H9 (cell line): ENCODE results near the gene VWDE. TPM values are rescaled to one million over a fixed set of nuclear protein-coding genes. Genes with fewer than 3 reads are reported as not detected.
A peak's percentile ranks its signal among the peaks of the same experiment; 100 is the strongest.

ENCODE experiments used
- DNase-seq: peaks from one replicate; pipeline ENCODE4 v3.0.0-alpha.2; 2017
- H2AFZ ChIP-seq: one replicate; pipeline ENCODE4 v1.6.1; 2013; ENCODE audit warnings: mild to moderate bottlenecking, low read length, control low read depth, moderate library complexity
- H2AK5ac ChIP-seq: 2 replicates; pipeline ENCODE4 v1.6.1; 2013; ENCODE audit warnings: low read length, control low read depth, mixed read lengths; ENCODE audit not compliant: insufficient read length
- H2BK120ac ChIP-seq: one replicate; pipeline ENCODE4 v1.6.1; 2013; ENCODE audit warnings: low read depth, mild to moderate bottlenecking, low read length, control low read depth, inconsistent platforms; ENCODE audit not compliant: poor library complexity, severe bottlenecking
- H2BK12ac ChIP-seq: 2 replicates; pipeline ENCODE4 v1.6.1; 2013; ENCODE audit warnings: low read length, control low read depth, mixed read lengths, low read depth; ENCODE audit not compliant: insufficient read length
- H2BK15ac ChIP-seq: 2 replicates; pipeline ENCODE4 v1.6.1; 2013; ENCODE audit warnings: low read depth, low read length, control low read depth
- H2BK20ac ChIP-seq: one replicate; pipeline ENCODE4 v1.6.1; 2013; ENCODE audit warnings: low read depth, mild to moderate bottlenecking, low read length, control low read depth, inconsistent platforms; ENCODE audit not compliant: poor library complexity, severe bottlenecking
- H2BK5ac ChIP-seq: 2 replicates; pipeline ENCODE4 v1.6.1; 2013; ENCODE audit warnings: low read length, control low read depth, mixed read lengths; ENCODE audit not compliant: insufficient read length
- H3K14ac ChIP-seq: 2 replicates; pipeline ENCODE4 v1.6.1; 2013; ENCODE audit warnings: low read length, control low read depth; ENCODE audit not compliant: insufficient read depth
- H3K18ac ChIP-seq: 2 replicates; pipeline ENCODE4 v1.6.1; 2013; ENCODE audit warnings: low read depth, mild to moderate bottlenecking, mixed read lengths, low read length, control low read depth; ENCODE audit not compliant: insufficient read length
- H3K23ac ChIP-seq: 2 replicates; pipeline ENCODE4 v1.6.1; 2013; ENCODE audit warnings: low read length, control low read depth, mixed read lengths, low read depth; ENCODE audit not compliant: insufficient read length
- H3K23me2 ChIP-seq: 2 replicates; pipeline ENCODE4 v1.6.1; 2013; ENCODE audit warnings: low read depth, mild to moderate bottlenecking, mixed read lengths, low read length, control low read depth; ENCODE audit not compliant: insufficient read length, poor library complexity, severe bottlenecking
- H3K27ac ChIP-seq: 2 replicates; pipeline ENCODE4 v1.5.1; 2013; ENCODE audit warnings: low read length, control low read depth, mixed read lengths, low read depth; ENCODE audit not compliant: insufficient read length
- H3K27me3 ChIP-seq: 2 replicates; pipeline ENCODE4 v1.6.1; 2013; ENCODE audit warnings: low read length, control low read depth, inconsistent platforms; ENCODE audit not compliant: insufficient read depth
- H3K4ac ChIP-seq: 2 replicates; pipeline ENCODE4 v1.6.1; 2013; ENCODE audit warnings: low read depth, mild to moderate bottlenecking, control low read depth, inconsistent platforms, low read length, moderate library complexity
- H3K4me1 ChIP-seq: 2 replicates; pipeline ENCODE4 v1.6.1; 2013; ENCODE audit warnings: low read length, control low read depth, inconsistent platforms; ENCODE audit not compliant: insufficient read depth
- H3K4me2 ChIP-seq: 2 replicates; pipeline ENCODE4 v1.6.1; 2013; ENCODE audit warnings: low read length, control low read depth, mixed read lengths; ENCODE audit not compliant: insufficient read length, insufficient read depth
- H3K56ac ChIP-seq: 2 replicates; pipeline ENCODE4 v1.6.1; 2013; ENCODE audit warnings: low read depth, mild to moderate bottlenecking, mixed read lengths, low read length, control low read depth; ENCODE audit not compliant: insufficient read length
- H3K79me1 ChIP-seq: 2 replicates; pipeline ENCODE4 v1.6.1; 2013; ENCODE audit warnings: low read depth, mild to moderate bottlenecking, moderate library complexity, low read length, control low read depth, inconsistent platforms; ENCODE audit not compliant: insufficient read depth, poor library complexity, severe bottlenecking
- H3K79me2 ChIP-seq: 2 replicates; pipeline ENCODE4 v1.6.1; 2013; ENCODE audit warnings: low read length, control low read depth, inconsistent platforms; ENCODE audit not compliant: insufficient read depth
- H3K9ac ChIP-seq: 2 replicates; pipeline ENCODE4 v1.6.1; 2013; ENCODE audit warnings: low read length, control low read depth, mixed read lengths; ENCODE audit not compliant: insufficient read length; ENCODE audit errors: extremely low read depth
- H3K9me3 ChIP-seq: one replicate; pipeline ENCODE4 v1.6.1; 2013; ENCODE audit warnings: low read depth, low read length, inconsistent platforms; ENCODE audit not compliant: control insufficient read depth
- H3T11ph ChIP-seq: one replicate; pipeline ENCODE4 v1.6.1; 2013; ENCODE audit warnings: mild to moderate bottlenecking, low read length, control low read depth, inconsistent platforms
- H4K20me1 ChIP-seq: one replicate; pipeline ENCODE4 v1.6.1; 2013; ENCODE audit not compliant: control insufficient read depth, insufficient read length, insufficient read depth
- H4K5ac ChIP-seq: 2 replicates; pipeline ENCODE4 v1.6.1; 2013; ENCODE audit warnings: low read depth, mild to moderate bottlenecking, mixed read lengths, low read length, control low read depth; ENCODE audit not compliant: insufficient read length
- H4K8ac ChIP-seq: replicated peaks from 2 replicates; pipeline ENCODE4 v1.6.1; 2013; ENCODE audit warnings: low read length, control low read depth, mixed read lengths, low read depth; ENCODE audit not compliant: insufficient read length
- H4K91ac ChIP-seq: 2 replicates; pipeline ENCODE4 v1.6.1; 2013; ENCODE audit warnings: low read depth, mild to moderate bottlenecking, moderate library complexity, mixed read lengths, low read length, control low read depth; ENCODE audit not compliant: insufficient read length
- H3K27ac Mint-ChIP-seq, 3 experiments: 2 replicates in 2 of 3; 3 replicates in 1 of 3; pipeline ENCODE4 v1.8.0; 2020 to 2021; ENCODE audit warnings: mixed read lengths in 3 of 3, mild to moderate bottlenecking in 1 of 3, moderate library complexity in 1 of 3
- H3K27me3 Mint-ChIP-seq: 2 replicates; pipeline ENCODE4 v1.8.0; 2021; ENCODE audit warnings: low read depth, mild to moderate bottlenecking, moderate library complexity, mixed read lengths
- H3K36me3 Mint-ChIP-seq, 3 experiments: 2 replicates in 2 of 3; 3 replicates in 1 of 3; pipeline ENCODE4 v1.8.0; 2020 to 2021; ENCODE audit warnings: low read depth in 3 of 3, mixed read lengths in 3 of 3; ENCODE audit not compliant: insufficient read depth in 1 of 3
- H3K4me1 Mint-ChIP-seq, 2 experiments: 2 replicates each; pipeline ENCODE4 v1.8.0; 2020; ENCODE audit warnings: mixed read lengths in 2 of 2
- H3K4me3 Mint-ChIP-seq, 2 experiments: 2 replicates in 1 of 2; 3 replicates in 1 of 2; pipeline ENCODE4 v1.8.0; 2020 to 2021; ENCODE audit warnings: mild to moderate bottlenecking in 2 of 2, mixed read lengths in 2 of 2, moderate library complexity in 1 of 2
- H3K9me3 Mint-ChIP-seq, 2 experiments: 2 replicates in 1 of 2; 3 replicates in 1 of 2; pipeline ENCODE4 v1.8.0; 2020; ENCODE audit warnings: mild to moderate bottlenecking in 2 of 2, mixed read lengths in 2 of 2, moderate library complexity in 1 of 2
- WGBS: extraction: QIAGEN DNeasy Blood & Tissue Kit; methylation state at CpG from one replicate; pipeline ENCODE4 v1.1.7; 2013; ENCODE audit warnings: missing lambda C conversion rate, low lambda C conversion rate, mixed read lengths; ENCODE audit not compliant: insufficient read length; ENCODE audit errors: extremely low coverage; 5-methylcytosine and 5-hydroxymethylcytosine counted together
- total RNA-seq: library from RNA; stranded (reverse); gene quantifications from 2 replicates; pipeline ENCODE4 v1.2.1, GENCODE V29; 2021
- TF ChIP-seq, protein P1 (sequence below): fragments of 200-600 bp; sonication (generic); conservative IDR thresholded peaks from 3 replicates; pipeline ENCODE4 v1.8.0; 2021; ENCODE audit warnings: antibody characterized with exemption, mild to moderate bottlenecking

Gene VWDE
- total RNA-seq, 1 experiment from 2014 or later: 18.1 TPM

DNA sequence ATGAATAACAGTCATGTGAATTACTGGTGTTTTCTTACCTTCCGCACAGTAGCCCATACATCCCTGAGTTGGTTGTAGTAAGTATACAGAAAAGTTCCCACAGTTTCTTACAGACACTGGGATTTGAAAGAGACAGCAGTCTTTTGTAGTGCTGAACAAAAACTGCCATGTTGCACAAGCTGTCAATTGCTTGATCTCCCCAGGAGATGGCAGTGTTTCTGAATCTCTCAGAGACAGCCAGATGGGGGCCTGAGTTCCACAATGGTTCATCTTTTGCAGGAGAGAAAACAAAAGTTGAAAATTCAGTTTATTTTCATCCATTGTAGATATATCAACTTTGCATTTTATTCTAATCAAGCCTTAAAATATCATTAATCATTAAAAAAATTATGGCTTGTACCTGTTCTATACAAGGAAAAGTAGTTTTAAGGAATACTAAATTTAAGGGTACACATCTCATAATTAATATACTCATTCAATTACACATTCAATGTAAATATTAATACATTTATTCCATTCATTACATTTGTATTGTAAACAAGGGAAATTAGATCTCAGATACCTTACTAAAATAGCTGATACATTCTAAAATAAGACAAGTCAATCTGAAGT, 14.5 kb downstream of the VWDE start:
- H3K56ac ChIP-seq: no peak overlapping the region
- no peak overlapping the region for H2BK15ac ChIP-seq
- no peak overlapping the region for H2BK120ac ChIP-seq
- peak; percentile 63 for DNase-seq
- peaks cover 24 to 26% of the 10 kb centered on the region in 2 experiments for H3K4me1 Mint-ChIP-seq
- no peak overlapping the region for H2BK5ac ChIP-seq
- no peak overlapping the region for H3K4me2 ChIP-seq
- no peaks in the 10 kb centered on the region for H3K9me3 Mint-ChIP-seq
- H4K20me1 ChIP-seq: no peaks in the 10 kb centered on the region
- no peaks in the 10 kb centered on the region for H3K23me2 ChIP-seq
- peaks cover 3 to 31% (median 24%) of the 10 kb centered on the region in 3 experiments; a peak in 5 of 7 replicates for H3K36me3 Mint-ChIP-seq
- H3K79me1 ChIP-seq: no peaks in the 10 kb centered on the region
- H3K14ac ChIP-seq: no peak overlapping the region
- H2BK20ac ChIP-seq: no peak overlapping the region
- no peak overlapping the region for H3K4me3 Mint-ChIP-seq
- no peak overlapping the region for H4K8ac ChIP-seq
- WGBS: no CpG with 5 or more reads among the region's 1 CpG
- H3K79me2 ChIP-seq: peaks cover 2% of the 10 kb centered on the region; the same call in 1 of the 2 replicates
- H3K27me3 Mint-ChIP-seq: no peaks in the 10 kb centered on the region
- H3K27me3 ChIP-seq: no peaks in the 10 kb centered on the region
- H3K27ac Mint-ChIP-seq: no peak overlapping the region
- H3K18ac ChIP-seq: no peak overlapping the region
- TF ChIP-seq, protein P1, sequence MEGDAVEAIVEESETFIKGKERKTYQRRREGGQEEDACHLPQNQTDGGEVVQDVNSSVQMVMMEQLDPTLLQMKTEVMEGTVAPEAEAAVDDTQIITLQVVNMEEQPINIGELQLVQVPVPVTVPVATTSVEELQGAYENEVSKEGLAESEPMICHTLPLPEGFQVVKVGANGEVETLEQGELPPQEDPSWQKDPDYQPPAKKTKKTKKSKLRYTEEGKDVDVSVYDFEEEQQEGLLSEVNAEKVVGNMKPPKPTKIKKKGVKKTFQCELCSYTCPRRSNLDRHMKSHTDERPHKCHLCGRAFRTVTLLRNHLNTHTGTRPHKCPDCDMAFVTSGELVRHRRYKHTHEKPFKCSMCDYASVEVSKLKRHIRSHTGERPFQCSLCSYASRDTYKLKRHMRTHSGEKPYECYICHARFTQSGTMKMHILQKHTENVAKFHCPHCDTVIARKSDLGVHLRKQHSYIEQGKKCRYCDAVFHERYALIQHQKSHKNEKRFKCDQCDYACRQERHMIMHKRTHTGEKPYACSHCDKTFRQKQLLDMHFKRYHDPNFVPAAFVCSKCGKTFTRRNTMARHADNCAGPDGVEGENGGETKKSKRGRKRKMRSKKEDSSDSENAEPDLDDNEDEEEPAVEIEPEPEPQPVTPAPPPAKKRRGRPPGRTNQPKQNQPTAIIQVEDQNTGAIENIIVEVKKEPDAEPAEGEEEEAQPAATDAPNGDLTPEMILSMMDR: peak; percentile 91
- H4K91ac ChIP-seq: no peak overlapping the region
- no peak overlapping the region for H2AK5ac ChIP-seq
- no peak overlapping the region for H3K23ac ChIP-seq
- no peak overlapping the region for H3K9ac ChIP-seq
- no peak overlapping the region for H2BK12ac ChIP-seq
- H3K9me3 ChIP-seq: no peaks in the 10 kb centered on the region
- no peak overlapping the region for H3K27ac ChIP-seq
- no peaks in the 10 kb centered on the region for H3K4me1 ChIP-seq
- H3K4ac ChIP-seq: no peak overlapping the region
- no peak overlapping the region for H3T11ph ChIP-seq
- no peak overlapping the region for H2AFZ ChIP-seq
- no peak overlapping the region for H4K5ac ChIP-seq
